Fibroblast of gingiva (primary cell): ENCODE measurements around the gene ADORA2A.

Experiments used
- DNase-seq: peaks from one replicate; pipeline ENCODE4 v3.0.0-alpha.2; 2011; ENCODE audit warnings: low read depth

The ADORA2A gene

GRCh38 chr22:24453853-24454252 lies 26.5 kb downstream of the ADORA2A start:
- no peak for DNase-seq

- DNase-seq, result no peak
These were observed 27.6 kb downstream of the ADORA2A start for GRCh38 chr22:24455039-24455438.

GRCh38 chr22:24455751-24456426 lies 28.5 kb downstream of the ADORA2A start:
- DNase-seq, result no peak

- no peak for DNase-seq
These were observed 30.6 kb downstream of the ADORA2A start for GRCh38 chr22:24457894-24458420.

GRCh38 chr22:24459911-24460310 lies 32.5 kb downstream of the ADORA2A start:
- no peak for DNase-seq

GRCh38 chr22:24460418-24461089 lies 33.2 kb downstream of the ADORA2A start:
- DNase-seq, result no peak

- no peak for DNase-seq
These were observed 35.8 kb downstream of the ADORA2A start for GRCh38 chr22:24463071-24463760.

- DNase-seq, result no peak
These were observed 38.2 kb downstream of the ADORA2A start for GRCh38 chr22:24465566-24465965.

GRCh38 chr22:24465975-24466374 lies 38.6 kb downstream of the ADORA2A start:
- DNase-seq, result no peak

GRCh38 chr22:24466716-24467328 lies 39.4 kb downstream of the ADORA2A start:
- peak; percentile 53 for DNase-seq

- DNase-seq, result no peak
These were observed 39.9 kb downstream of the ADORA2A start for GRCh38 chr22:24467340-24467739.

GRCh38 chr22:24471570-24471969 lies 44.2 kb downstream of the ADORA2A start:
- DNase-seq, result peak; percentile 12

- no peak for DNase-seq
These were observed 45.9 kb downstream of the ADORA2A start for GRCh38 chr22:24473284-24473683.

- DNase-seq, result peak; percentile 44
These were observed 46.8 kb downstream of the ADORA2A start for GRCh38 chr22:24474221-24474620.

- no peak for DNase-seq
These were observed 47.4 kb downstream of the ADORA2A start for GRCh38 chr22:24474649-24475255.

GRCh38 chr22:24481641-24482040 lies 54.2 kb downstream of the ADORA2A start:
- DNase-seq, result no peak

GRCh38 chr22:24482575-24482974 lies 55.2 kb downstream of the ADORA2A start:
- DNase-seq, result peak; percentile 80

- no peak for DNase-seq
These were observed 55.6 kb downstream of the ADORA2A start for GRCh38 chr22:24482998-24483397.

- DNase-seq, result no peak
These were observed 56.7 kb downstream of the ADORA2A start for GRCh38 chr22:24483976-24484545.

GRCh38 chr22:24485170-24485569 lies 57.8 kb downstream of the ADORA2A start:
- DNase-seq, result no peak

GRCh38 chr22:24485608-24486007 lies 58.2 kb downstream of the ADORA2A start:
- no peak for DNase-seq

- DNase-seq, result no peak
These were observed 59.1 kb downstream of the ADORA2A start for GRCh38 chr22:24486501-24486921.
